Parathyroid adenoma (tissue), 2 donors: ENCODE measurements around the gene CDC14A.

ENCODE experiments used
- H2AFZ ChIP-seq: fragments of 300-600 bp; sonication (generic); one replicate; pipeline ENCODE4 v1.7.0; 2017; ENCODE audit warnings: antibody characterized with exemption, mild to moderate bottlenecking
- H3K27ac ChIP-seq: fragments of 300-600 bp; sonication (generic); one replicate; pipeline ENCODE4 v1.7.0; 2017
- H3K27me3 ChIP-seq: fragments of 300-600 bp; sonication (generic); one replicate; pipeline ENCODE4 v1.7.0; 2017; ENCODE audit warnings: low read length; ENCODE audit not compliant: control insufficient read depth, insufficient read depth
- H3K36me3 ChIP-seq: fragments of 300-600 bp; sonication (generic); one replicate; pipeline ENCODE4 v1.7.0; 2017; ENCODE audit warnings: low read length; ENCODE audit not compliant: control insufficient read depth, insufficient read depth
- H3K4me1 ChIP-seq: fragments of 300-600 bp; sonication (generic); one replicate; pipeline ENCODE4 v1.7.0; 2017; ENCODE audit warnings: control low read depth
- H3K4me2 ChIP-seq: fragments of 300-600 bp; sonication (generic); one replicate; pipeline ENCODE4 v1.7.0; 2017; ENCODE audit warnings: low read length
- H3K4me3 ChIP-seq: fragments of 300-600 bp; sonication (generic); one replicate; pipeline ENCODE4 v1.7.0; 2017; ENCODE audit warnings: low read depth, low read length
- H3K79me2 ChIP-seq: fragments of 300-600 bp; sonication (generic); one replicate; pipeline ENCODE4 v1.7.0; 2017; ENCODE audit warnings: control low read depth
- H3K9ac ChIP-seq: fragments of 300-600 bp; sonication (generic); one replicate; pipeline ENCODE4 v1.7.0; 2017; ENCODE audit warnings: mild to moderate bottlenecking
- H3K9me3 ChIP-seq: fragments of 300-600 bp; sonication (generic); one replicate; pipeline ENCODE4 v1.7.0; 2017; ENCODE audit warnings: low read length; ENCODE audit not compliant: control insufficient read depth
- CTCF ChIP-seq: fragments of 300-600 bp; sonication (generic); IDR thresholded peaks from one replicate; pipeline ENCODE4 v1.7.0; 2017; ENCODE audit warnings: antibody characterized with exemption, mild to moderate bottlenecking
- donor health status: primary hyperparathyroidism.

Gene CDC14A

GRCh38 chr1:100441146-100441545 lies 88.8 kb downstream of the CDC14A start:
- no peak overlapping the region for H3K9ac ChIP-seq
- H3K36me3 ChIP-seq, result no peaks in the 10 kb centered on the region
- H3K27ac ChIP-seq, result no peak overlapping the region
- H3K27me3 ChIP-seq, result no peaks in the 10 kb centered on the region
- H3K4me2 ChIP-seq, result no peak overlapping the region
- no peaks in the 10 kb centered on the region for H3K79me2 ChIP-seq
- H3K4me3 ChIP-seq, result no peak overlapping the region
- no peaks in the 10 kb centered on the region for H3K9me3 ChIP-seq
- no peak overlapping the region for H2AFZ ChIP-seq
- no peak for TF ChIP-seq CTCF
- H3K4me1 ChIP-seq, result no peaks in the 10 kb centered on the region

DNA sequence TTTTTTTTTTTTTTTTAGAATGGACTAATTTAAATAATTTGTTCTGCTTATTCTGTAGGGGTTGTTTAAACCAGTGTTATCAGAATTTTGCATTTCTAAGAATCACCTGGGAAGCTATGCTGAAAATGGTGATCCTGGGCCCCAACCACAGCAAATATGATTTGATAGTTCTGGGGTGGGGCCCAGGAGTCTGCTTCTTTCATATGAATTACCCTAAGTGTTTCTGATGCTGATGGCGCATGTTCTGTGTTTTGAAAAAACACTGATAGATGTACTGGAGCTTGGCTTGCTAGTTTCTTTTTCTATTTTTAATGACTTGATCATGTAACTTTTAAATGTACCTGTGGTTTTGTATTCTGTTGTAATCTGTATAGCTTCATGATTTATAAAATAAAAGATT lies 89.3 kb downstream of the CDC14A start:
- TF ChIP-seq CTCF, result no peak
- H3K9me3 ChIP-seq, result no peaks in the 10 kb centered on the region
- no peaks in the 10 kb centered on the region for H3K36me3 ChIP-seq
- no peaks in the 10 kb centered on the region for H3K27me3 ChIP-seq
- H3K9ac ChIP-seq, result no peak overlapping the region
- no peak overlapping the region for H2AFZ ChIP-seq
- no peaks in the 10 kb centered on the region for H3K79me2 ChIP-seq
- H3K4me1 ChIP-seq, result no peaks in the 10 kb centered on the region
- no peak overlapping the region for H3K4me2 ChIP-seq
- H3K27ac ChIP-seq, result no peak overlapping the region
- H3K4me3 ChIP-seq, result no peak overlapping the region

DNA sequence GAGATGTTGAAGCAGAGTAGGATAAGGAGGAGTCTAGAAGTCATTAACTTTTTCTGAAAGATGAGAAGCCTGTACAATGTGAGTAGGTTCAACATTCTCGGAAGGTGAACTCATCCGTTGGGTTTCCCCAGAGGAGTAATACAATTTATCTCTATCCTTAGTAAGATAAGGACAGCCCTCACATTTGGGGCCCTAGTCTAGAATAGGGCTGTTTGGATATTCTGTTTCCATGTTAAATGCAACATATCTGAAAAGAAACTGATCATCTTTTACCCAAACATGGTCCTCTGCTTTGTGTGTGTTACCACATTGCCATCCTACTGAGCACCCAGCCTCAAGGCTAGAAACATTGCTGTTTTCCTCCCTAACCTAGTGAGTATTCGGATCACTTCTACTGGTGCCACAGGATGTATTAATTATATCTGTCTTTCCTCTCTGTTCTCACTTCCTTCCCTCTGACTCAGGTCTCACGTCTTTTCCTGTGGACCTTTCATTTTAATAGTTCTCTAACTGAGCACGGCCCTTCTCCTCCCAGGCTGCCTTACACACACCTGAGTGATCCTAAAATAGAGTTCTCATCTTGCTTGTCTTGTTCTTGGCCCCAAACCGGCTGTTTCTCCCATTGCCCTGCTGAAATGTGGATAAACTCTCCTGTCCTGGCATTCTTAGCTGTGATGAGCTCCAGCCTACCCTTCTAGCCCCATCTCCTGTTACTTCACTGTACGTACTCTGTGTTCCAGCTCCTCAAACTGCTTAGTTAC lies 91.7 kb downstream of the CDC14A start:
- H3K36me3 ChIP-seq, result no peaks in the 10 kb centered on the region
- H3K9ac ChIP-seq, result no peak overlapping the region
- no peak overlapping the region for H3K4me3 ChIP-seq
- H3K27me3 ChIP-seq, result no peaks in the 10 kb centered on the region
- no peak overlapping the region for H3K4me2 ChIP-seq
- peak overlapping the region; percentile 36 for H3K27ac ChIP-seq
- H3K79me2 ChIP-seq, result no peaks in the 10 kb centered on the region
- TF ChIP-seq CTCF, result no peak
- H3K4me1 ChIP-seq, result no peaks in the 10 kb centered on the region
- H3K9me3 ChIP-seq, result no peaks in the 10 kb centered on the region
- H2AFZ ChIP-seq, result no peak overlapping the region

- Histone ChIP-seq H3K79me2 (no peaks in the 10 kb centered on the region), H3K36me3 (no peaks in the 10 kb centered on the region), H3K27ac (no peak overlapping the region)
Measured at GRCh38 chr1:100445565-100445964, 93.3 kb downstream of the CDC14A start.

More at GRCh38 chr1:100445565-100445964, 93.3 kb downstream of the CDC14A start:
- Histone ChIP-seq H3K9me3 (no peaks in the 10 kb centered on the region), H3K4me1 (no peaks in the 10 kb centered on the region), H3K9ac (no peak overlapping the region), H2AFZ (no peak overlapping the region), H3K4me2 (no peak overlapping the region), H3K4me3 (no peak overlapping the region), H3K27me3 (no peaks in the 10 kb centered on the region)
- no peak for TF ChIP-seq CTCF
